ENCODE results near the gene PQBP1. TPM values are rescaled to one million over a fixed set of nuclear protein-coding genes. Genes with fewer than 3 reads are reported as not detected.

PQBP1 gene
- total RNA-seq, 2 donors from 2014 or later: 66.7 to 68.8 TPM

GRCh38 chrX:48919360-48919841 is 21.7 kb downstream of the PQBP1 start:
- Mint-ChIP-seq H3K27me3 (no peaks in the 10 kb centered on the region), H3K36me3 (ENCODE audit: low read depth) (peaks cover 16% of the 10 kb centered on the region), H3K4me1 (peaks cover 42% of the 10 kb centered on the region), H3K27ac (peak overlapping the region; percentile 97), H3K4me3 (peak overlapping the region; percentile 91)
- peak; percentile 32 for ATAC-seq
- no peak for DNase-seq
- no peaks in the 10 kb centered on the region for H3K9me3 ChIP-seq (ENCODE audit: control insufficient read depth, low read length, poor library complexity, severe bottlenecking)

- H3K9me3 ChIP-seq (ENCODE audit: control insufficient read depth, low read length, poor library complexity, severe bottlenecking): no peaks in the 10 kb centered on the region
- no peaks in the 10 kb centered on the region for H3K27me3 Mint-ChIP-seq
- DNase-seq: no peak
- peaks cover 38% of the 10 kb centered on the region for H3K4me1 Mint-ChIP-seq
- H3K4me3 Mint-ChIP-seq: peak overlapping the region; percentile 91
- peaks cover 18% of the 10 kb centered on the region for H3K36me3 Mint-ChIP-seq (ENCODE audit: low read depth)
- ATAC-seq: peak; percentile 29
- H3K27ac Mint-ChIP-seq: peak overlapping the region; percentile 97
These were observed 22.4 kb downstream of the PQBP1 start for GRCh38 chrX:48919947-48920717.

- ATAC-seq: no peak
- Mint-ChIP-seq H3K27me3 (no peaks in the 10 kb centered on the region), H3K4me1 (peaks cover 41% of the 10 kb centered on the region), H3K36me3 (ENCODE audit: low read depth) (peaks cover 18% of the 10 kb centered on the region), H3K4me3 (peak overlapping the region; percentile 91), H3K27ac (peak overlapping the region; percentile 97)
- DNase-seq: no peak
- no peaks in the 10 kb centered on the region for H3K9me3 ChIP-seq (ENCODE audit: control insufficient read depth, low read length, poor library complexity, severe bottlenecking)
These were observed 23.0 kb downstream of the PQBP1 start for GRCh38 chrX:48920718-48921104.

- peaks cover 9% of the 10 kb centered on the region for H3K36me3 Mint-ChIP-seq (ENCODE audit: low read depth)
- no peak for DNase-seq
- H3K4me3 Mint-ChIP-seq: peak overlapping the region; percentile 84
- H3K9me3 ChIP-seq (ENCODE audit: control insufficient read depth, low read length, poor library complexity, severe bottlenecking): no peaks in the 10 kb centered on the region
- no peak for ATAC-seq
- H3K4me1 Mint-ChIP-seq: peaks cover 31% of the 10 kb centered on the region
- no peaks in the 10 kb centered on the region for H3K27me3 Mint-ChIP-seq
- H3K27ac Mint-ChIP-seq: peak overlapping the region; percentile 97
These were observed 26.0 kb downstream of the PQBP1 start for GRCh38 chrX:48923771-48924170.

- no peaks in the 10 kb centered on the region for H3K9me3 ChIP-seq (ENCODE audit: control insufficient read depth, low read length, poor library complexity, severe bottlenecking)
- peaks cover 9% of the 10 kb centered on the region for H3K36me3 Mint-ChIP-seq (ENCODE audit: low read depth)
- H3K27me3 Mint-ChIP-seq: no peaks in the 10 kb centered on the region
- DNase-seq (no peak), ATAC-seq (no peak)
- peak overlapping the region; percentile 97 for H3K27ac Mint-ChIP-seq
- peak overlapping the region; percentile 84 for H3K4me3 Mint-ChIP-seq
- H3K4me1 Mint-ChIP-seq: peaks cover 29% of the 10 kb centered on the region
These were observed 26.5 kb downstream of the PQBP1 start for GRCh38 chrX:48924270-48924669.

GRCh38 chrX:48927123-48927522 is 29.4 kb downstream of the PQBP1 start:
- peak overlapping the region; percentile 63 for H3K27ac Mint-ChIP-seq
- H3K4me1 Mint-ChIP-seq: peaks cover 18% of the 10 kb centered on the region
- no peak overlapping the region for H3K4me3 Mint-ChIP-seq
- peaks cover 8% of the 10 kb centered on the region for H3K36me3 Mint-ChIP-seq (ENCODE audit: low read depth)
- ATAC-seq (no peak), DNase-seq (no peak)
- H3K9me3 ChIP-seq (ENCODE audit: control insufficient read depth, low read length, poor library complexity, severe bottlenecking): no peaks in the 10 kb centered on the region
- H3K27me3 Mint-ChIP-seq: no peaks in the 10 kb centered on the region

- H3K4me1 Mint-ChIP-seq: peaks cover 17% of the 10 kb centered on the region
- ATAC-seq (no peak), DNase-seq (no peak)
- no peaks in the 10 kb centered on the region for H3K9me3 ChIP-seq (ENCODE audit: control insufficient read depth, low read length, poor library complexity, severe bottlenecking)
- H3K4me3 Mint-ChIP-seq: no peak overlapping the region
- no peak overlapping the region for H3K27ac Mint-ChIP-seq
- H3K27me3 Mint-ChIP-seq: no peaks in the 10 kb centered on the region
- H3K36me3 Mint-ChIP-seq (ENCODE audit: low read depth): peaks cover 8% of the 10 kb centered on the region
These were observed 30.1 kb downstream of the PQBP1 start for GRCh38 chrX:48927736-48928382.

- Mint-ChIP-seq H3K4me3 (no peak overlapping the region), H3K27me3 (no peaks in the 10 kb centered on the region), H3K36me3 (ENCODE audit: low read depth) (peaks cover 2% of the 10 kb centered on the region), H3K27ac (peak overlapping the region; percentile 100), H3K4me1 (peaks cover 31% of the 10 kb centered on the region)
- no peak for ATAC-seq
- no peaks in the 10 kb centered on the region for H3K9me3 ChIP-seq (ENCODE audit: control insufficient read depth, low read length, poor library complexity, severe bottlenecking)
- no peak for DNase-seq
These were observed 36.0 kb downstream of the PQBP1 start for GRCh38 chrX:48933757-48934156.

GRCh38 chrX:48934581-48935300 is 37.0 kb downstream of the PQBP1 start:
- Mint-ChIP-seq H3K27ac (peak overlapping the region; percentile 100), H3K27me3 (no peaks in the 10 kb centered on the region), H3K4me3 (peak overlapping the region; percentile 75), H3K4me1 (peaks cover 41% of the 10 kb centered on the region), H3K36me3 (ENCODE audit: low read depth) (peaks cover 2% of the 10 kb centered on the region)
- no peak for DNase-seq
- H3K9me3 ChIP-seq (ENCODE audit: control insufficient read depth, low read length, poor library complexity, severe bottlenecking): no peaks in the 10 kb centered on the region
- ATAC-seq: peak; percentile 48

- Mint-ChIP-seq H3K36me3 (ENCODE audit: low read depth) (no peaks in the 10 kb centered on the region), H3K27me3 (no peaks in the 10 kb centered on the region), H3K4me3 (peak overlapping the region; percentile 75), H3K27ac (peak overlapping the region; percentile 100), H3K4me1 (peaks cover 43% of the 10 kb centered on the region)
- no peaks in the 10 kb centered on the region for H3K9me3 ChIP-seq (ENCODE audit: control insufficient read depth, low read length, poor library complexity, severe bottlenecking)
- ATAC-seq (no peak), DNase-seq (no peak)
These were observed 37.6 kb downstream of the PQBP1 start for GRCh38 chrX:48935301-48935670.

- Mint-ChIP-seq H3K27ac (peak overlapping the region; percentile 100), H3K4me1 (peaks cover 48% of the 10 kb centered on the region), H3K4me3 (peak overlapping the region; percentile 92), H3K36me3 (ENCODE audit: low read depth) (no peaks in the 10 kb centered on the region), H3K27me3 (no peaks in the 10 kb centered on the region)
- no peaks in the 10 kb centered on the region for H3K9me3 ChIP-seq (ENCODE audit: control insufficient read depth, low read length, poor library complexity, severe bottlenecking)
- DNase-seq: no peak
- no peak for ATAC-seq
These were observed 38.8 kb downstream of the PQBP1 start for GRCh38 chrX:48936429-48937053.

GRCh38 chrX:48937054-48937907 is 39.6 kb downstream of the PQBP1 start:
- Mint-ChIP-seq H3K27ac (peak overlapping the region; percentile 100), H3K27me3 (no peaks in the 10 kb centered on the region), H3K4me1 (peaks cover 55% of the 10 kb centered on the region), H3K36me3 (ENCODE audit: low read depth) (no peaks in the 10 kb centered on the region), H3K4me3 (peak overlapping the region; percentile 92)
- DNase-seq (peak; percentile 65 to 79 (median 77)), ATAC-seq (peak; percentile 66)
- H3K9me3 ChIP-seq (ENCODE audit: control insufficient read depth, low read length, poor library complexity, severe bottlenecking): no peaks in the 10 kb centered on the region

All from T-helper 17 cell (primary cell).